SK-N-SH (cell line): Measurements from ENCODE around the gene AMMECR1.

Experiments used
- EZH2phosphoT487 ChIP-seq: fragments of 200-600 bp; sonication (generic); IDR thresholded peaks from 2 replicates; pipeline ENCODE4 v1.6.1; 2017; ENCODE audit warnings: low read depth, mixed run types, mild to moderate bottlenecking, antibody characterized with exemption, moderate library complexity, borderline replicate concordance
- TF ChIP-seq, protein P1 (sequence below): fragments of 200-600 bp; sonication (generic); IDR thresholded peaks from 2 replicates; pipeline ENCODE4 v1.6.1; 2017; ENCODE audit warnings: antibody characterized with exemption, mild to moderate bottlenecking, moderate library complexity

DNA sequence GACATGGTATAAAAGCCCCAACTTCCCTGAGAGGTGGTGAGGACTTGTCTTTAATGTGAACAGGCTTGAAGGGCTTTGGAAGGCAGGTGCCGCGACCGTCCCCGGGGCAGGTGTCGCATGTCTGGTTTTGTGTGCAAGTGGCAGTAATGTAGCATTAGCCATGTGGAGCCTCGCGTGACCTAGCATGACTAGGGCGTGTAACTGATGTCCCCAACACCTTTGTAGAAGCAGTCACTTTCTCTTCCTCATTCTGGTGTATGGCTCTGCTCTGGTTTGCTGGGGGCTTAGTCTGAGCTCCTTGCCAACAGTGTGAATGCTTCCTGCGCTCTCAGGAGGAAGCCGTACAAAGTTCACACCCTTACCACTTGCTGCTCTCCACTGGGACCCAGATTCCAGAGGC is 145.7 kb downstream of the AMMECR1 start:
- TF ChIP-seq EZH2phosphoT487: no peak
- TF ChIP-seq, protein P1, sequence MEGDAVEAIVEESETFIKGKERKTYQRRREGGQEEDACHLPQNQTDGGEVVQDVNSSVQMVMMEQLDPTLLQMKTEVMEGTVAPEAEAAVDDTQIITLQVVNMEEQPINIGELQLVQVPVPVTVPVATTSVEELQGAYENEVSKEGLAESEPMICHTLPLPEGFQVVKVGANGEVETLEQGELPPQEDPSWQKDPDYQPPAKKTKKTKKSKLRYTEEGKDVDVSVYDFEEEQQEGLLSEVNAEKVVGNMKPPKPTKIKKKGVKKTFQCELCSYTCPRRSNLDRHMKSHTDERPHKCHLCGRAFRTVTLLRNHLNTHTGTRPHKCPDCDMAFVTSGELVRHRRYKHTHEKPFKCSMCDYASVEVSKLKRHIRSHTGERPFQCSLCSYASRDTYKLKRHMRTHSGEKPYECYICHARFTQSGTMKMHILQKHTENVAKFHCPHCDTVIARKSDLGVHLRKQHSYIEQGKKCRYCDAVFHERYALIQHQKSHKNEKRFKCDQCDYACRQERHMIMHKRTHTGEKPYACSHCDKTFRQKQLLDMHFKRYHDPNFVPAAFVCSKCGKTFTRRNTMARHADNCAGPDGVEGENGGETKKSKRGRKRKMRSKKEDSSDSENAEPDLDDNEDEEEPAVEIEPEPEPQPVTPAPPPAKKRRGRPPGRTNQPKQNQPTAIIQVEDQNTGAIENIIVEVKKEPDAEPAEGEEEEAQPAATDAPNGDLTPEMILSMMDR: no peak
